ENCODE data around the gene ERBB3.

Gene ERBB3

DNA sequence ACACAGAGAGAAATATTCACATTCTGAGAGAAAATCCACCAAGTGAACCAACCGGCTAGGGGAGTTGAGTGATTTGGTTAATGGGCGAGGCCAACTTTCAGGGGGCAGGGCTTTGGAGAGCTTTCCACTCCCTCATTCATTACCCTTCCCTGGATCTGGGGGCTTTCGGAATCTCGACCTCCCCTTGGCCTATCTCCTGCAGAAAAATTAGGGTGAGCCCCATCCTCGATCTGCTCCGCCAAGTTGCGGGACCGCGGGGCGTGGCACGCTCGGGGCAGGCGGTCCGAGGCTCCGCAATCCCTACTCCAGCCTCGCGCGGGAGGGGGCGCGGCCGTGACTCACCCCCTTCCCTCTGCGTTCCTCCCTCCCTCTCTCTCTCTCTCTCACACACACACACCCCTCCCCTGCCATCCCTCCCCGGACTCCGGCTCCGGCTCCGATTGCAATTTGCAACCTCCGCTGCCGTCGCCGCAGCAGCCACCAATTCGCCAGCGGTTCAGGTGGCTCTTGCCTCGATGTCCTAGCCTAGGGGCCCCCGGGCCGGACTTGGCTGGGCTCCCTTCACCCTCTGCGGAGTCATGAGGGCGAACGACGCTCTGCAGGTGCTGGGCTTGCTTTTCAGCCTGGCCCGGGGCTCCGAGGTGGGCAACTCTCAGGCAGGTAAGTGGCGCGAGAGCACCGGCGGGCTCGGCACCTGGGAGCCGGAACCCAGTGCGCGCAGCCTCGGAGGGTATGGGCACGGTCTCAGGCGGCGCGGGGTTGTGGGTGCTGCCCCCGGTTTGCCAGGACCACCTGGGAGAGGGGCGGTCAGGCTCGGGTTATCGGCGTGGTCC lies at the start of gene ERBB3 (continued):
- peak; percentile 99 for TF ChIP-seq PRDM10 (tag by site-specific recombination; IDR thresholded peaks at IDR 0.05)
- TF ChIP-seq ZNF830 (tag by site-specific recombination; IDR thresholded peaks at IDR 0.05; ENCODE audit: low read depth): no peak
- TF ChIP-seq, protein P1, sequence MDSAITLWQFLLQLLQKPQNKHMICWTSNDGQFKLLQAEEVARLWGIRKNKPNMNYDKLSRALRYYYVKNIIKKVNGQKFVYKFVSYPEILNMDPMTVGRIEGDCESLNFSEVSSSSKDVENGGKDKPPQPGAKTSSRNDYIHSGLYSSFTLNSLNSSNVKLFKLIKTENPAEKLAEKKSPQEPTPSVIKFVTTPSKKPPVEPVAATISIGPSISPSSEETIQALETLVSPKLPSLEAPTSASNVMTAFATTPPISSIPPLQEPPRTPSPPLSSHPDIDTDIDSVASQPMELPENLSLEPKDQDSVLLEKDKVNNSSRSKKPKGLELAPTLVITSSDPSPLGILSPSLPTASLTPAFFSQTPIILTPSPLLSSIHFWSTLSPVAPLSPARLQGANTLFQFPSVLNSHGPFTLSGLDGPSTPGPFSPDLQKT (IDR thresholded peaks at IDR 0.05; ENCODE audit: borderline replicate concordance, low read depth, low read length): no peak
- TF ChIP-seq PRDM1 (tag by site-specific recombination; IDR thresholded peaks at IDR 0.05): peak; percentile 61; the same call in 1 of the 2 replicates
- 0 out of 2 replicates have a peak, but pooled peaks have one; percentile 68 for TF ChIP-seq ZSCAN18 (tag by site-specific recombination; IDR thresholded peaks at IDR 0.05)
- no peak for TF ChIP-seq ZNF302 (tag by site-specific recombination; IDR thresholded peaks at IDR 0.05; ENCODE audit: low read depth)
- TF ChIP-seq ZNF133 (tag by site-specific recombination; IDR thresholded peaks at IDR 0.05): no peak
- TF ChIP-seq MZF1 (tag by site-specific recombination; IDR thresholded peaks at IDR 0.05; ENCODE audit: borderline replicate concordance): peak; percentile 92
- peak; percentile 50; the same call in 1 of the 2 replicates for TF ChIP-seq OVOL3 (tag by site-specific recombination; IDR thresholded peaks at IDR 0.05)
- TF ChIP-seq, protein P2, sequence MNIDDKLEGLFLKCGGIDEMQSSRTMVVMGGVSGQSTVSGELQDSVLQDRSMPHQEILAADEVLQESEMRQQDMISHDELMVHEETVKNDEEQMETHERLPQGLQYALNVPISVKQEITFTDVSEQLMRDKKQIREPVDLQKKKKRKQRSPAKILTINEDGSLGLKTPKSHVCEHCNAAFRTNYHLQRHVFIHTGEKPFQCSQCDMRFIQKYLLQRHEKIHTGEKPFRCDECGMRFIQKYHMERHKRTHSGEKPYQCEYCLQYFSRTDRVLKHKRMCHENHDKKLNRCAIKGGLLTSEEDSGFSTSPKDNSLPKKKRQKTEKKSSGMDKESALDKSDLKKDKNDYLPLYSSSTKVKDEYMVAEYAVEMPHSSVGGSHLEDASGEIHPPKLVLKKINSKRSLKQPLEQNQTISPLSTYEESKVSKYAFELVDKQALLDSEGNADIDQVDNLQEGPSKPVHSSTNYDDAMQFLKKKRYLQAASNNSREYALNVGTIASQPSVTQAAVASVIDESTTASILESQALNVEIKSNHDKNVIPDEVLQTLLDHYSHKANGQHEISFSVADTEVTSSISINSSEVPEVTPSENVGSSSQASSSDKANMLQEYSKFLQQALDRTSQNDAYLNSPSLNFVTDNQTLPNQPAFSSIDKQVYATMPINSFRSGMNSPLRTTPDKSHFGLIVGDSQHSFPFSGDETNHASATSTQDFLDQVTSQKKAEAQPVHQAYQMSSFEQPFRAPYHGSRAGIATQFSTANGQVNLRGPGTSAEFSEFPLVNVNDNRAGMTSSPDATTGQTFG (tag by site-specific recombination; IDR thresholded peaks at IDR 0.05; ENCODE audit: borderline replicate concordance): no peak; the same call in 1 of the 2 replicates
- TF ChIP-seq, protein P3, sequence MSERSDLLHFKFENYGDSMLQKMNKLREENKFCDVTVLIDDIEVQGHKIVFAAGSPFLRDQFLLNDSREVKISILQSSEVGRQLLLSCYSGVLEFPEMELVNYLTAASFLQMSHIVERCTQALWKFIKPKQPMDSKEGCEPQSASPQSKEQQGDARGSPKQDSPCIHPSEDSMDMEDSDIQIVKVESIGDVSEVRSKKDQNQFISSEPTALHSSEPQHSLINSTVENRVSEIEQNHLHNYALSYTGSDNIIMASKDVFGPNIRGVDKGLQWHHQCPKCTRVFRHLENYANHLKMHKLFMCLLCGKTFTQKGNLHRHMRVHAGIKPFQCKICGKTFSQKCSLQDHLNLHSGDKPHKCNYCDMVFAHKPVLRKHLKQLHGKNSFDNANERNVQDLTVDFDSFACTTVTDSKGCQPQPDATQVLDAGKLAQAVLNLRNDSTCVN (tag by site-specific recombination; optimal IDR thresholded peaks at IDR 0.05): peak; percentile 91
- TF ChIP-seq ZNF580 (tag by site-specific recombination; IDR thresholded peaks at IDR 0.05): peak; percentile 89
- no peak for TF ChIP-seq HOXC10 (CRISPR knock-in tag; IDR thresholded peaks at IDR 0.05)
- TF ChIP-seq ZNF777 (tag by site-specific recombination; IDR thresholded peaks at IDR 0.05; ENCODE audit: borderline replicate concordance): peak; percentile 90; the same call in 1 of the 2 replicates
- peak; percentile 79 for TF ChIP-seq ZBTB8A (tag by site-specific recombination; IDR thresholded peaks at IDR 0.05)
- no peak for TF ChIP-seq ZNF221 (tag by site-specific recombination; IDR thresholded peaks at IDR 0.05; ENCODE audit: borderline replicate concordance)
- TF ChIP-seq ZNF530 (tag by site-specific recombination; IDR thresholded peaks at IDR 0.05; ENCODE audit: low read depth): no peak
- no peak for TF ChIP-seq HOXD13 (CRISPR knock-in tag; IDR thresholded peaks at IDR 0.05; ENCODE audit: borderline replicate concordance)
- peak; percentile 99 for TF ChIP-seq ZNF366 (tag by site-specific recombination; conservative IDR thresholded peaks at IDR 0.05)
- peak; percentile 69 for TF ChIP-seq OSR2 (tag by site-specific recombination; IDR thresholded peaks at IDR 0.05)
- peak; percentile 99 for TF ChIP-seq KLF7 (tag by site-specific recombination; IDR thresholded peaks at IDR 0.05; ENCODE audit: borderline replicate concordance)
- no peak for TF ChIP-seq ZNF211 (tag by site-specific recombination; IDR thresholded peaks at IDR 0.05; ENCODE audit: low read depth)
- 0 out of 2 replicates have a peak, but pooled peaks have one; percentile 33 for TF ChIP-seq ZNF701 (tag by site-specific recombination; IDR thresholded peaks at IDR 0.05)
- TF ChIP-seq ZNF677 (tag by site-specific recombination; IDR thresholded peaks at IDR 0.05): no peak
- TF ChIP-seq ZNF600 (tag by site-specific recombination; IDR thresholded peaks at IDR 0.05): peak; percentile 100
- peak; percentile 98 for TF ChIP-seq KLF17 (tag by site-specific recombination; IDR thresholded peaks at IDR 0.05)

Measured in HEK293 (cell line).